HG03097 (cell line): ENCODE measurements around the gene ITGB5.
A peak's percentile ranks its signal among the peaks of the same experiment; 100 is the strongest.
"Not testable (repeated sequence)": the region's sequence is repeated elsewhere in the genome, so short reads cannot be mapped to it uniquely, and the experiment has no call there.

Experiments
- ATAC-seq: cut with Tn5 transposase; IDR thresholded peaks from one replicate; pipeline ENCODE4 v1.9.1; 2021; ENCODE audit not compliant: unreplicated experiment, low FRiP score

ITGB5 gene

GRCh38 chr3:124759666-124760401, 127.3 kb downstream of the ITGB5 start:
- no peak for ATAC-seq

GRCh38 chr3:124758851-124759635, 128.1 kb downstream of the ITGB5 start:
- ATAC-seq: no peak

- not testable (repeated sequence) for ATAC-seq
These were observed 129.2 kb downstream of the ITGB5 start for GRCh38 chr3:124757926-124758325.

- ATAC-seq: no peak
These were observed 135.1 kb downstream of the ITGB5 start for GRCh38 chr3:124752051-124752450.

- ATAC-seq: no peak
These were observed 135.7 kb downstream of the ITGB5 start for GRCh38 chr3:124751501-124751900.

- not testable (repeated sequence) for ATAC-seq
These were observed 137.3 kb downstream of the ITGB5 start for GRCh38 chr3:124749877-124750276.

GRCh38 chr3:124748560-124749198, 138.5 kb downstream of the ITGB5 start:
- no peak for ATAC-seq

- ATAC-seq: no peak
These were observed 139.8 kb downstream of the ITGB5 start for GRCh38 chr3:124747111-124747981.

- ATAC-seq: no peak
These were observed 141.4 kb downstream of the ITGB5 start for GRCh38 chr3:124745756-124746155.

- no peak for ATAC-seq
These were observed 146.1 kb downstream of the ITGB5 start for GRCh38 chr3:124741027-124741426.

- no peak for ATAC-seq
These were observed 155.4 kb downstream of the ITGB5 start for GRCh38 chr3:124731760-124732159.

- ATAC-seq: no peak
These were observed 156.2 kb downstream of the ITGB5 start for GRCh38 chr3:124730941-124731297.

- ATAC-seq: peak; percentile 89
These were observed 156.8 kb downstream of the ITGB5 start, which contains the start of gene UMPS for GRCh38 chr3:124730129-124730940. TSS of gene UMPS (plus strand) at chr3:124730452. CDS start at chr3:124730472, 20 bp downstream.

GRCh38 chr3:124722589-124722988, 164.6 kb downstream of the ITGB5 start:
- ATAC-seq: no peak

- ATAC-seq: no peak
These were observed 172.8 kb downstream of the ITGB5 start for GRCh38 chr3:124714223-124714853.
